ENCODE measurements around the gene PEX12. TPM values are rescaled to one million over a fixed set of nuclear protein-coding genes. Genes with fewer than 3 reads are reported as not detected.

Gene PEX12
- polyA plus RNA-seq: 6.4 to 7.7 TPM (median 6.9 TPM) in 3 replicates
- 4.7 TPM for polyA plus RNA-seq (2011; ENCODE audit: low read depth)
- 3.0 and 5.2 TPM in 2 replicates for polyA plus RNA-seq (2011; cell fraction: cytosol; rRNA removed)
- polyA plus RNA-seq (2011; cell fraction: nucleus; rRNA removed): 8.5 and 10.6 TPM in 2 replicates
- 3.9 and 5.2 TPM in 2 replicates for polyA plus RNA-seq (2012; ENCODE audit: low replicate concordance)
- 4.3 to 7.0 TPM (median 5.8 TPM) in 3 replicates for polyA minus RNA-seq
- polyA minus RNA-seq (2011; cell fraction: cytosol; rRNA and poly(A)+ RNA removed): 4.0 TPM
- polyA minus RNA-seq (2011; cell fraction: nucleus; rRNA and poly(A)+ RNA removed): 3.6 and 5.2 TPM in 2 replicates

DNA sequence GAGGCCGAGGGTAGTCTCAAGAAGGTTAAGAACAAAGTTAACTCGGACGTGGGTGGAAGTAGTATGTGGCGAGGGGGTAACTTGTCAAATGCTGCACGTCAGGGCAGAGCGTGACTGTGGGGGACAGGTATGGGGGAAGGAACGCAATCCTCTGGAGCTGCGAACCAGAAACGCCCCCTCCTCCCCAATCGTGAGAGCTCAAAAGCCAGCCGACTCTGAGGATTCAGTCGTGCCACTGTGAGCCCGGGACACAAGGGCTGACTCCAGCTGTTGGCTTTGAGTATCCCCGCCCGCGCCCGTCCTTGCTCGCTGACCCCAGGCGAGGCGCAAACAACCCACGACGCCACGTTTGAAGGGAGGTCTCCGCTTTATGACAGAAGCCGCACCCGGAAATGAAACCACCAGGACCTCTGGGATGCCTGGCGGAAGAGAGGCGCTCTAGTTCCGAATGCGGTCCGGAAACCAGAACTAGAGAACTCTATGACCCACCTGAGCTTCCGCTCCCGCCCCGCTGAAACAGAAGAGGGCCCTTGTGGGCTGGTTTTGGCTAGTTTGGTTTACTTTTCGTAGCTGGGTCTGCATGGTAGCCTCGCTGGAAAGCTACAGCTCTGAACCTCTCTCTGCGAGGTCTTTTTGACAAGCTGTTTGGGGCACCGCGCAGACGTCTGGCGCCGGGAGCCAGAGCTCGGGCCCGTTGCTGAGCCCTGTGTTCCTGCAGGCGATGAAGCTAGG is at the start of gene PEX12:
TSS of gene PEX12 (minus strand) at position 375 of the 732 bp plus-strand sequence. CDS start 550 bp downstream, outside the sequence.
- Histone ChIP-seq H3K79me2 (ENCODE audit: control insufficient read depth, insufficient read depth, low read length) (peaks cover 3% of the 10 kb centered on the region), H3K27ac (ENCODE audit: control insufficient read depth, insufficient read depth, low read length) (peak within 1 kb of the TSS; percentile 83), H3K4me2 (ENCODE audit: control insufficient read depth, extremely low read depth, insufficient read depth, low read depth, low read length) (peak within 1 kb of the TSS; percentile 88), H3K9me3 (ENCODE audit: control insufficient read depth, low read depth, low read length) (no peaks in the 10 kb centered on the region), H3K9me1 (ENCODE audit: control insufficient read depth, extremely low read depth, insufficient read depth, low read length) (no peaks in the 10 kb centered on the region), H4K20me1 (ENCODE audit: control insufficient read depth, extremely low read depth, insufficient read depth, low read length) (no peaks in the 10 kb centered on the region), H3K9ac (ENCODE audit: control insufficient read depth, extremely low read depth, insufficient read depth, low read length) (peak within 1 kb of the TSS; percentile 84), H2AFZ (ENCODE audit: control insufficient read depth, low read length) (peak within 1 kb of the TSS; percentile 96), H3K36me3 (ENCODE audit: control insufficient read depth in 2 of 2, extremely low read depth in 1 of 2, insufficient read depth in 2 of 2, low read length in 2 of 2) (peaks cover 4 to 6% of the 10 kb centered on the region in 2 experiments), H3K4me3 (ENCODE audit: control insufficient read depth in 2 of 3, extremely low read depth in 1 of 3, insufficient read depth in 2 of 3, low read depth in 1 of 3, low read length in 3 of 3) (peak within 1 kb of the TSS; percentile 73 to 97 (median 78)), H3K4me1 (ENCODE audit: control insufficient read depth, extremely low read depth, insufficient read depth, low read length) (peaks cover 12% of the 10 kb centered on the region), H3K27me3 (ENCODE audit: control insufficient read depth, extremely low read depth, insufficient read depth, low read length) (no peaks in the 10 kb centered on the region)
- peak; percentile 75 for FAIRE-seq
- DNase-seq (ENCODE audit: low read depth, low spot score): no peak
- no peak for TF ChIP-seq CTCF (optimal IDR thresholded peaks at IDR 0.05 in 1 of 3, IDR thresholded peaks at IDR 0.05 in 1 of 3, conservative IDR thresholded peaks at IDR 0.05 in 1 of 3; ENCODE audit: extremely low read depth in 1 of 3, insufficient read depth in 2 of 3, low read length in 3 of 3)
- TF ChIP-seq EZH2 (IDR thresholded peaks at IDR 0.05; ENCODE audit: low read length): no peak
- dilution Hi-C loops (cut with MboI; ENCODE audit: extremely low pct_ligation_motif_present, low sequenced_read_pairs): no loop called here

DNA sequence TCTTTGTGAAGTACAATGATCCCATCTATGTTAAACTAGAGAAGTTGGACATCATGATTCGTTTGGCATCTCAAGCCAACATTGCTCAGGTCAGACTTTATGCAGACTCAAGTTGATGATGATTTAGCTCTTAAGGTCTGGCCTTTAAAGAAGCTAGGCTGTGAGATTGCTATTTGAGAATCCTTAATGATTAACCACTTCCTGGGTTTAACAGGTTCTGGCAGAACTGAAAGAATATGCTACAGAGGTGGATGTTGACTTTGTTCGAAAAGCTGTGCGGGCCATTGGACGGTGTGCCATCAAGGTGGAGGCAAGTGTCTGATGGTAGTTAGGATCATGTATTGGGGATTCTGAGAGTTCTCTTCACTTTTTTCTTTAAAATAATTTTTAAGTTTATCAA is 49.0 kb upstream of the PEX12 start:
- TF ChIP-seq EZH2 (IDR thresholded peaks at IDR 0.05; ENCODE audit: low read length): no peak
- TF ChIP-seq CTCF (optimal IDR thresholded peaks at IDR 0.05 in 1 of 3, IDR thresholded peaks at IDR 0.05 in 1 of 3, conservative IDR thresholded peaks at IDR 0.05 in 1 of 3; ENCODE audit: extremely low read depth in 1 of 3, insufficient read depth in 2 of 3, low read length in 3 of 3): no peak
- Histone ChIP-seq H3K9me3 (ENCODE audit: control insufficient read depth, low read depth, low read length) (no peaks in the 10 kb centered on the region), H3K9me1 (ENCODE audit: control insufficient read depth, extremely low read depth, insufficient read depth, low read length) (no peaks in the 10 kb centered on the region), H3K4me1 (ENCODE audit: control insufficient read depth, extremely low read depth, insufficient read depth, low read length) (peaks cover 14% of the 10 kb centered on the region), H3K4me2 (ENCODE audit: control insufficient read depth, extremely low read depth, insufficient read depth, low read depth, low read length) (no peak overlapping the region), H3K27ac (ENCODE audit: control insufficient read depth, insufficient read depth, low read length) (no peak overlapping the region), H3K9ac (ENCODE audit: control insufficient read depth, extremely low read depth, insufficient read depth, low read length) (no peak overlapping the region), H3K4me3 (ENCODE audit: control insufficient read depth in 2 of 3, extremely low read depth in 1 of 3, insufficient read depth in 2 of 3, low read depth in 1 of 3, low read length in 3 of 3) (no peak overlapping the region), H2AFZ (ENCODE audit: control insufficient read depth, low read length) (no peak overlapping the region), H3K79me2 (ENCODE audit: control insufficient read depth, insufficient read depth, low read length) (peaks cover 3% of the 10 kb centered on the region), H3K36me3 (ENCODE audit: control insufficient read depth in 2 of 2, extremely low read depth in 1 of 2, insufficient read depth in 2 of 2, low read length in 2 of 2) (peaks cover 6 to 19% of the 10 kb centered on the region in 2 experiments), H4K20me1 (ENCODE audit: control insufficient read depth, extremely low read depth, insufficient read depth, low read length) (peaks cover 3% of the 10 kb centered on the region), H3K27me3 (ENCODE audit: control insufficient read depth, extremely low read depth, insufficient read depth, low read length) (no peaks in the 10 kb centered on the region)
- FAIRE-seq: peak; percentile 44
- no peak for DNase-seq (ENCODE audit: low read depth, low spot score)
- dilution Hi-C loops (cut with MboI; ENCODE audit: extremely low pct_ligation_motif_present, low sequenced_read_pairs): no loop called here
